Stimulated activated CD4-positive, alpha-beta T cell treated with anti-CD3 and anti-CD28 coated beads, TNF-alpha, amount 100 ng/mL, for 48 hours (primary cell): ENCODE results near the gene ELL.
"Not testable (repeated sequence)": the region's sequence is repeated elsewhere in the genome, so short reads cannot be mapped to it uniquely, and the experiment has no call there.

Source experiments
- DNase-seq, 3 donors: peaks; one replicate each; pipeline ENCODE4 v3.0.0-alpha.2; 2020; ENCODE audit warnings: low read depth in 3 of 3

ELL gene

GRCh38 chr19:18422530-18423191 is 99.2 kb downstream of the ELL start:
- DNase-seq = no peak

- no peak for DNase-seq
These were observed 100.4 kb downstream of the ELL start for GRCh38 chr19:18421371-18421959.

GRCh38 chr19:18420930-18421329 is 100.9 kb downstream of the ELL start:
- DNase-seq = no peak

- DNase-seq = no peak
These were observed 102.0 kb downstream of the ELL start for GRCh38 chr19:18419699-18420460.

GRCh38 chr19:18419195-18419698 is 102.6 kb downstream of the ELL start, which contains the start of gene SSBP4:
TSS of gene SSBP4 (plus strand) at chr19:18419398. CDS start at chr19:18419649, 251 bp downstream.
- DNase-seq = peak in 2 of 3 donors; percentile 48 to 61

GRCh38 chr19:18418483-18419194 is 103.2 kb downstream of the ELL start:
- DNase-seq = no peak

GRCh38 chr19:18418029-18418482 is 103.8 kb downstream of the ELL start:
- DNase-seq = no peak

GRCh38 chr19:18417250-18418028 is 104.4 kb downstream of the ELL start:
- DNase-seq = no peak

- DNase-seq = peak in 1 of 3 donors; percentile 47
These were observed 105.1 kb downstream of the ELL start for GRCh38 chr19:18416778-18417249.

- DNase-seq = no peak
These were observed 106.5 kb downstream of the ELL start for GRCh38 chr19:18415178-18415867.

GRCh38 chr19:18414504-18415177 is 107.2 kb downstream of the ELL start:
- DNase-seq = no peak

- DNase-seq = no peak
These were observed 109.1 kb downstream of the ELL start for GRCh38 chr19:18412610-18413239.

GRCh38 chr19:18408053-18408476 is 113.8 kb downstream of the ELL start:
- peak in 1 of 3 donors; percentile 25 for DNase-seq

GRCh38 chr19:18406749-18407148 is 115.1 kb downstream of the ELL start:
- no peak for DNase-seq

GRCh38 chr19:18405754-18406153 is 116.1 kb downstream of the ELL start:
- not testable (repeated sequence) for DNase-seq

- DNase-seq = not testable (repeated sequence)
These were observed 119.2 kb downstream of the ELL start for GRCh38 chr19:18402455-18403248.

- DNase-seq = no peak
These were observed 120.2 kb downstream of the ELL start for GRCh38 chr19:18401580-18402112.

- no peak for DNase-seq
These were observed 122.9 kb downstream of the ELL start for GRCh38 chr19:18399008-18399407.
